Loucy (cell line): Measurements from ENCODE around the gene SPTLC3.

Source experiments
- H2AFZ ChIP-seq: fragments of 200-600 bp; sonication (generic); 2 replicates; pipeline ENCODE4 v1.6.0; 2016; ENCODE audit warnings: antibody characterized with exemption, mild to moderate bottlenecking, low read length, moderate library complexity
- H3F3A ChIP-seq: fragments of 200-600 bp; 2 replicates; pipeline ENCODE4 v1.6.0; 2016; ENCODE audit warnings: antibody characterized with exemption, low read depth, mild to moderate bottlenecking
- H3K27me3 ChIP-seq: fragments of 200-600 bp; sonication (generic); 2 replicates; pipeline ENCODE4 v1.6.1; 2014; ENCODE audit warnings: low read length, mild to moderate bottlenecking; ENCODE audit not compliant: insufficient read depth, poor library complexity, severe bottlenecking
- H3K36me3 ChIP-seq: fragments of 200-600 bp; sonication (generic); 2 replicates; pipeline ENCODE4 v1.6.1; 2016; ENCODE audit warnings: low read length; ENCODE audit not compliant: insufficient read depth
- H3K4me1 ChIP-seq: fragments of 200-600 bp; sonication (generic); 2 replicates; pipeline ENCODE4 v1.5.1; 2014; ENCODE audit warnings: low read length, mild to moderate bottlenecking; ENCODE audit not compliant: insufficient read depth, poor library complexity, severe bottlenecking
- H3K4me2 ChIP-seq: fragments of 200-600 bp; sonication (generic); 2 replicates; pipeline ENCODE4 v1.6.0; 2014; ENCODE audit warnings: antibody characterized with exemption, low read length, low read depth, mild to moderate bottlenecking; ENCODE audit not compliant: poor library complexity, severe bottlenecking
- H3K4me3 ChIP-seq: fragments of 200-600 bp; sonication (generic); 2 replicates; pipeline ENCODE4 v1.5.1; 2014; ENCODE audit warnings: low read length, mild to moderate bottlenecking, mixed read lengths; ENCODE audit not compliant: poor library complexity, severe bottlenecking
- H3K79me2 ChIP-seq: fragments of 200-600 bp; sonication (generic); 2 replicates; pipeline ENCODE4 v1.6.1; 2014; ENCODE audit warnings: low read length; ENCODE audit not compliant: insufficient read depth
- H3K9ac ChIP-seq: fragments of 200-600 bp; sonication (generic); 2 replicates; pipeline ENCODE4 v1.6.0; 2014; ENCODE audit warnings: mild to moderate bottlenecking, low read depth, low read length, moderate library complexity; ENCODE audit not compliant: poor library complexity, severe bottlenecking
- H3K9me2 ChIP-seq: fragments of 200-600 bp; sonication (generic); replicated peaks from 2 replicates; pipeline ENCODE4 v1.6.1; 2016; ENCODE audit warnings: low read depth, low read length, mixed read lengths
- H3K9me3 ChIP-seq: fragments of 200-600 bp; sonication (generic); 2 replicates; pipeline ENCODE4 v1.6.1; 2014; ENCODE audit warnings: mild to moderate bottlenecking, antibody characterized with exemption, low read length, low read depth; ENCODE audit not compliant: insufficient read depth
- H4K20me1 ChIP-seq: fragments of 200-600 bp; sonication (generic); 2 replicates; pipeline ENCODE4 v1.6.0; 2014; ENCODE audit warnings: antibody characterized with exemption, low read length, mild to moderate bottlenecking; ENCODE audit not compliant: insufficient read depth, poor library complexity, severe bottlenecking
- EZH2phosphoT487 ChIP-seq: fragments of 200-600 bp; IDR thresholded peaks from 2 replicates; pipeline ENCODE4 v1.6.1; 2018; ENCODE audit warnings: antibody characterized with exemption, mild to moderate bottlenecking, moderate library complexity, borderline replicate concordance
- TF ChIP-seq, protein P1 (sequence below): fragments of 200-600 bp; sonication (generic); conservative IDR thresholded peaks from 2 replicates; pipeline ENCODE4 v1.5.1; 2014; ENCODE audit warnings: mild to moderate bottlenecking, antibody characterized with exemption, low read length

The SPTLC3 gene

DNA sequence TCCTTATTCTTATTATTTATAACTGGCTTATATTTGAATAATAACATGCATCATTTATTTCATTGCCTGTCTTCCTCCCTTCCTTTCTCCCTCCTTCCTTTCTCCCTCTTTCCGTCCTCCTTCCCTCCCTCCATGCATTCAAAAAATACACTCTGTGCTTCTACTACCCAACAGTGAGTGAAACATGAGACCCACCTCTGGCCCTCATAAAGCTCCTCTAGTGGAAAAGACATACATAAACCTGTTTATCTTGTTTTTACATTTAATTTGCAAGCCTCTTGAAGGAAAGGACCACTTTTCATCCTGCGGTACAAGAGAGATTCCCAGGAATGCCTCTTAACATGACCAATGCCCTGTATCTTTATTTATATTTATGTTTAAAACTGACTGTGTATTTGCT is 190.5 kb downstream of the SPTLC3 start:
- Histone ChIP-seq H3K9ac (no peak overlapping the region), H3K36me3 (no peaks in the 10 kb centered on the region), H2AFZ (no peak overlapping the region), H3K4me3 (no peak overlapping the region), H3K4me1 (no peaks in the 10 kb centered on the region), H4K20me1 (no peaks in the 10 kb centered on the region), H3K9me2 (no peaks in the 10 kb centered on the region), H3K79me2 (no peaks in the 10 kb centered on the region), H3K27me3 (no peaks in the 10 kb centered on the region), H3F3A (no peaks in the 10 kb centered on the region; the same call in 1 of the 2 replicates), H3K9me3 (no peaks in the 10 kb centered on the region), H3K4me2 (no peak overlapping the region)
- no peak for TF ChIP-seq EZH2phosphoT487
- TF ChIP-seq, protein P1, sequence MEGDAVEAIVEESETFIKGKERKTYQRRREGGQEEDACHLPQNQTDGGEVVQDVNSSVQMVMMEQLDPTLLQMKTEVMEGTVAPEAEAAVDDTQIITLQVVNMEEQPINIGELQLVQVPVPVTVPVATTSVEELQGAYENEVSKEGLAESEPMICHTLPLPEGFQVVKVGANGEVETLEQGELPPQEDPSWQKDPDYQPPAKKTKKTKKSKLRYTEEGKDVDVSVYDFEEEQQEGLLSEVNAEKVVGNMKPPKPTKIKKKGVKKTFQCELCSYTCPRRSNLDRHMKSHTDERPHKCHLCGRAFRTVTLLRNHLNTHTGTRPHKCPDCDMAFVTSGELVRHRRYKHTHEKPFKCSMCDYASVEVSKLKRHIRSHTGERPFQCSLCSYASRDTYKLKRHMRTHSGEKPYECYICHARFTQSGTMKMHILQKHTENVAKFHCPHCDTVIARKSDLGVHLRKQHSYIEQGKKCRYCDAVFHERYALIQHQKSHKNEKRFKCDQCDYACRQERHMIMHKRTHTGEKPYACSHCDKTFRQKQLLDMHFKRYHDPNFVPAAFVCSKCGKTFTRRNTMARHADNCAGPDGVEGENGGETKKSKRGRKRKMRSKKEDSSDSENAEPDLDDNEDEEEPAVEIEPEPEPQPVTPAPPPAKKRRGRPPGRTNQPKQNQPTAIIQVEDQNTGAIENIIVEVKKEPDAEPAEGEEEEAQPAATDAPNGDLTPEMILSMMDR = no peak

GRCh38 chr20:13200767-13201500 is 192.2 kb downstream of the SPTLC3 start:
- no peak for TF ChIP-seq EZH2phosphoT487
- Histone ChIP-seq H3K9me3 (no peaks in the 10 kb centered on the region), H2AFZ (no peak overlapping the region), H3K4me2 (no peak overlapping the region), H3F3A (no peaks in the 10 kb centered on the region; the same call in 1 of the 2 replicates), H3K36me3 (no peaks in the 10 kb centered on the region), H3K4me3 (no peak overlapping the region), H3K9ac (no peak overlapping the region), H3K9me2 (no peaks in the 10 kb centered on the region), H3K79me2 (no peaks in the 10 kb centered on the region), H3K27me3 (no peaks in the 10 kb centered on the region), H3K4me1 (no peaks in the 10 kb centered on the region), H4K20me1 (no peaks in the 10 kb centered on the region)

- TF ChIP-seq EZH2phosphoT487 = no peak
- TF ChIP-seq, protein P1 = no peak
- Histone ChIP-seq H3K4me3 (no peak overlapping the region), H3K4me1 (no peaks in the 10 kb centered on the region), H2AFZ (no peak overlapping the region), H3K36me3 (no peaks in the 10 kb centered on the region), H3K9ac (no peak overlapping the region), H3K9me2 (no peaks in the 10 kb centered on the region), H3K4me2 (no peak overlapping the region), H3K9me3 (no peaks in the 10 kb centered on the region), H3K79me2 (no peaks in the 10 kb centered on the region), H3F3A (no peaks in the 10 kb centered on the region; the same call in 1 of the 2 replicates), H4K20me1 (no peaks in the 10 kb centered on the region), H3K27me3 (no peaks in the 10 kb centered on the region)
Measured at GRCh38 chr20:13202565-13202964, 193.8 kb downstream of the SPTLC3 start.

DNA sequence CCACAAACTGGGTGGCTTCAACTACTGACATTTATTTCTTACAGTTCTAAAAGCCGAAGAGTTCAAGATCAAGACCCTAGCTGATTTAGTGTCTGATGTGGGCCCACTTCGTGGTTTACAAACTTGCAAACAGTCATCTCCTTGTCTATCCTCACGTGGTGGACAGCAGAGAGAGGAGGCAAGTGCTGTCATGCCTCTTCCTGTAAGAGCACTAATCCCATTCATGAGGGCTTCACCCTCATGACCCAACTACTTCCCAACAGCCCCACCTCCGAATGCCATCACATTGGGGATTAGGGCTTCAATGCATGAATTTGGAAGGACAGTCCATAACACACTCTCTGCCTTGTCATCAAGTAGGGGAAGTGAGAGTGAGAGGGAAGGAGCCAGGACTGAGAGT is 196.7 kb downstream of the SPTLC3 start:
- H3K27me3 ChIP-seq = no peaks in the 10 kb centered on the region
- TF ChIP-seq, protein P1 = no peak
- no peak overlapping the region for H3K9ac ChIP-seq
- no peaks in the 10 kb centered on the region for H3K36me3 ChIP-seq
- H3K4me1 ChIP-seq = no peaks in the 10 kb centered on the region
- H3F3A ChIP-seq = no peaks in the 10 kb centered on the region; the same call in 1 of the 2 replicates
- H3K9me3 ChIP-seq = no peaks in the 10 kb centered on the region
- no peak overlapping the region for H3K4me2 ChIP-seq
- no peaks in the 10 kb centered on the region for H3K9me2 ChIP-seq
- no peak overlapping the region for H2AFZ ChIP-seq
- H3K79me2 ChIP-seq = no peaks in the 10 kb centered on the region
- no peak overlapping the region for H3K4me3 ChIP-seq
- H4K20me1 ChIP-seq = no peaks in the 10 kb centered on the region
